Measurements from ENCODE around the gene MRPL28.

The MRPL28 gene

GRCh38 chr16:324451-325334 is 45.6 kb downstream of the MRPL28 start:
- TF ChIP-seq, protein P1, sequence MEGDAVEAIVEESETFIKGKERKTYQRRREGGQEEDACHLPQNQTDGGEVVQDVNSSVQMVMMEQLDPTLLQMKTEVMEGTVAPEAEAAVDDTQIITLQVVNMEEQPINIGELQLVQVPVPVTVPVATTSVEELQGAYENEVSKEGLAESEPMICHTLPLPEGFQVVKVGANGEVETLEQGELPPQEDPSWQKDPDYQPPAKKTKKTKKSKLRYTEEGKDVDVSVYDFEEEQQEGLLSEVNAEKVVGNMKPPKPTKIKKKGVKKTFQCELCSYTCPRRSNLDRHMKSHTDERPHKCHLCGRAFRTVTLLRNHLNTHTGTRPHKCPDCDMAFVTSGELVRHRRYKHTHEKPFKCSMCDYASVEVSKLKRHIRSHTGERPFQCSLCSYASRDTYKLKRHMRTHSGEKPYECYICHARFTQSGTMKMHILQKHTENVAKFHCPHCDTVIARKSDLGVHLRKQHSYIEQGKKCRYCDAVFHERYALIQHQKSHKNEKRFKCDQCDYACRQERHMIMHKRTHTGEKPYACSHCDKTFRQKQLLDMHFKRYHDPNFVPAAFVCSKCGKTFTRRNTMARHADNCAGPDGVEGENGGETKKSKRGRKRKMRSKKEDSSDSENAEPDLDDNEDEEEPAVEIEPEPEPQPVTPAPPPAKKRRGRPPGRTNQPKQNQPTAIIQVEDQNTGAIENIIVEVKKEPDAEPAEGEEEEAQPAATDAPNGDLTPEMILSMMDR (IDR thresholded peaks at IDR 0.05; ENCODE audit: control insufficient read depth, insufficient read depth, low read depth, low read length, missing control alignments): no peak
- DNase-seq (ENCODE audit: low read depth): no peak
- no peak overlapping the region for H3K4me3 ChIP-seq (ENCODE audit: control insufficient read depth, low read depth, low read length)

DNA sequence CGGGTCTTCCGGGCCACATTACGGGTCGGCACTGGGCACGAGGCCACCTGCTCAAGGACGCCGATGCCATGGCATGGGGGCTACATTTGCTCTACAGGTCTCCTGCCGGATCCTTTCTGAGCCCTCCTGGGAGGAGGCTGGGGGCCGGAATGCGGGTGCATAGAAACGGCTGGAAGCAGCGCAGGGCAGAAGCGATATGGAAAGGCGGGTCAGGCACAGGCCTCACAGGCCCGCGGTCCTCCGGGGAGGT is 46.2 kb downstream of the MRPL28 start:
- H3K4me3 ChIP-seq (ENCODE audit: control insufficient read depth, low read depth, low read length): no peak overlapping the region
- no peak for DNase-seq (ENCODE audit: low read depth)
- TF ChIP-seq, protein P1 (IDR thresholded peaks at IDR 0.05; ENCODE audit: control insufficient read depth, insufficient read depth, low read depth, low read length, missing control alignments): no peak

- TF ChIP-seq, protein P1 (IDR thresholded peaks at IDR 0.05; ENCODE audit: control insufficient read depth, insufficient read depth, low read depth, low read length, missing control alignments): no peak
Measured at GRCh38 chr16:322476-323143, 47.7 kb downstream of the MRPL28 start.

DNA sequence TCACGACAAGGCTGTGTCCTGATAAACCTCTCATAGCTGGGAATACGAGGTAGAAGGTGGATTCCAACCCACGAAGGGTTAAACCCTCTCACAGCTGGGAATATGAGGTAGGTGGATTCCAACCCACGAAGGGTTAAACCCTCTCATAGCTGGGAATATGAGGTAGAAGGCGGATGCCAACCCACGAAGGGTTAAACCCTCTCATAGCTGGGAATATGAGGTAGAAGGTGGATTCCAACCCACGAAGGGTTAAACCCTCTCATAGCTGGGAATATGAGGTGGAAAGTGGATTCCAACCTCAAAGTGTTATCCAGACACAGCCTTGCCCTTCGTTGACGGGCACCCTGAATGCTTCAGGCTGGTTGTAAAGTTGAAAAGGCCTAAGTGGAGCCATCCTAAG is 48.8 kb downstream of the MRPL28 start:
- H3K4me3 ChIP-seq (ENCODE audit: control insufficient read depth, low read depth, low read length): no peak overlapping the region
- TF ChIP-seq, protein P1 (IDR thresholded peaks at IDR 0.05; ENCODE audit: control insufficient read depth, insufficient read depth, low read depth, low read length, missing control alignments): no peak
- no peak for DNase-seq (ENCODE audit: low read depth)

More at GRCh38 chr16:322476-323143, 47.7 kb downstream of the MRPL28 start:
- no peak for DNase-seq (ENCODE audit: low read depth)
- H3K4me3 ChIP-seq (ENCODE audit: control insufficient read depth, low read depth, low read length): no peak overlapping the region

DNA sequence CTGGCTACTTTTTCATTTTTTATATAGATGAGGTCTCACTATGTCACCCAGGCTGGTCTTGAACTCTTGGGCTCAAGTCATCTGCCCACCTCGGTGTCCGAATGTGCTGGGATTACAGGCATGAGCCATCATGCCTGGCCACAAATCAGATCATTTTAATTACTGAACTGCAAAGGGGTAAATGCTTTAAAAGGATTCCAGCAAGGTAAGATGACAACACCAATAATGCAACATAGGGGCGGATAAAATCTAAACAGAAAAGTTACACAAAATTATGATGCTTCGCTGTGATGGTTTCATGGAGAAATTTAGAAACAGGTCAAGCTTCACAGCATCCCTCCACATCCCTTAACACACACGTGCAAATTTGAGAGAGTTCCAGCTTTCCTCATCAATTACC is 50.1 kb downstream of the MRPL28 start:
- TF ChIP-seq, protein P1 (IDR thresholded peaks at IDR 0.05; ENCODE audit: control insufficient read depth, insufficient read depth, low read depth, low read length, missing control alignments): no peak

DNA sequence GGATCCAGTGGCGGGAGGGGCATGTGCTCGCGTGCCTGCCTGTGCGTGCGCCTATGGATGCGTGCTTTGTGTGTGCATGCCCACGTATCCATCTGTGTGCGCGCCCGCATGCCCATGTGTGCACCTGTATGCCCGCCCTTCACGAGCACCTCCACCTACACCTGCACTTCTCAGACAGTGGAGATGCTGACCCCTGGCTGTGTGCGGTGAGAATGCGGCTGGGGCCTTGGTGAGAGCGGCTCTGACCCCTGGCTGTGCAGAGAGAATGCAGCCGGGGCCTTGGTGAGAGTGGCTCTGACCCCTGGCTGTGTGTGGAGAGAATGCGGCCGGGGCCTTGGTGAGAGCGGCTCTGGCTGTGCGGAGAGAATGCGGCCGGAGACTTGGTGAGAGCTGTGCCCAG is 51.7 kb downstream of the MRPL28 start:
- no peak overlapping the region for H3K4me3 ChIP-seq (ENCODE audit: control insufficient read depth, low read depth, low read length)
- TF ChIP-seq, protein P1 (IDR thresholded peaks at IDR 0.05; ENCODE audit: control insufficient read depth, insufficient read depth, low read depth, low read length, missing control alignments): no peak
- DNase-seq (ENCODE audit: low read depth): no peak

More for the DNA sequence above, 50.1 kb downstream of the MRPL28 start:
- DNase-seq (ENCODE audit: low read depth): no peak
- H3K4me3 ChIP-seq (ENCODE audit: control insufficient read depth, low read depth, low read length): no peak overlapping the region

Measured in AG09309 (cell line).